NCI-H187 (cell line): ENCODE data around the gene ARAP1.
A peak's percentile ranks its signal among the peaks of the same experiment; 100 is the strongest.

Experiments
- DNase-seq, 2 experiments: peaks; one replicate each; lab custom pipeline; 2025; lab: John Stamatoyannopoulos, UW

ARAP1 gene

DNA sequence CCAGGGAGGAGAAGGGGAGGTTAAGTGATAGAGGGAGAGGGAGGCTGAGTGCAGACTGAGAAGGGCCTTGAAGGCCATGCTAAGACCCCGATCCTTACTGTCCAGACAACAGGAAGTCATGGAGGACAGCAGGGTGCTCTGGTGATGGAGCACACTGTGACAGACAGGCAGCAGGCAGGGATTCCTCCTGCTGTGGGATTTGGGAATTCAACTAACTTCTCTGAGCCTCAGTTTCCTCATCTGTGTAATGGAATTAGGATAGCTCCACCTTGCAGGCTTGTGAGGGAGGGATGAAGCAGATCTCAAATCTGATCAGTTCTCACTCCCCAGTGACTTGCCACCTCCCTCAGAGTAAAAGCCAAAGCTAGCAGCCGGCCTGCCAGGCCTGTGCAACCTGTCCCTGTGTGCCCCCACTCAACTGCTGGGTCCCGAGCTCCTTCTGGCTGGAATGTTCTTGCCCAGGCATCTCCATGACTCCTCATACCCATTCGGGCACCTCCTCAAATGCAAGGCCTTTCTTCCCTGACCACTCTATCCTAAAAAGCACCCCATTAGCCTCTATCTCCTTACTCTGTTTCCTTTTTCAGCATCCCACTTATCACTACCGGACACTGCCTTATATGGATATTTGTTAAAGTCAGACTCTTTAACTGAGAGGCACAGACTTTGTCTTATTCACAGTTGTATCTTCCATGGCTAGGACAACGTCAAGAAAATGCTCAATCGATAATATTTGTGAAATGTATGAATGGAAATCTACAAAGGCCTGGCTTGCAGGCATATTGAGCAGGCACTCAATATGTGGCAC is 9.5 kb downstream of the ARAP1 start:
- no peak for DNase-seq

DNA sequence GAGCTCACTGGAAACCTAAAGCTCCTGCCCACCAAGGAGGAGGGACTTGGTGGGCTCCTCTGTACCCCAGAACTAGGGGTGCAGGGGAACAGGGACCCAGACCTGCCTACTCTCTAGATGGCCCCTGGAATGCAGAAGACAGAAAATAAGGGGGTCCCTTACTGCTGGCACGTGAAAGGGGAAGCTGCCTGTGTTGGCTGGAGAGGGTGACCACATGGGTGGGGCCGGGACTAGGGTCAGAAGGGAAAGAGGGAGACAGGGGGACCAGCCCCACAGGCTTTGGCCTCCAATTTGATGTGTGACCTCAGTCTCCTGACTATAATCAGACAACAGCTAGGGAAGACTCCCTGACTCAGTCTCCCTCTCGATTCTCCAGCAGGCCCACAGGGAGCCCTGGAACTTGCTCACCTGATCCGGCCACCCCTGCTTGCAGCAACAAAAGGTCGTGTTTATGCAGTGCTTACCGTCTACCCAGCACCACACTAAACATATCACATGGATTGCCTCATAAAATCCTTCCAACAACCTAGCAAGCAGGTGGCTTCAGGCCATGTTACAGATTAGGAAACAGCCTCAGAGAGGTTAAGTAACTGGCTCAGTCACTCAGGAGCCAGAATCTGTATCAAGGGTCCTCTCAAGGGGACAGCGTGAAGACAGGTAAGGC is 10.2 kb downstream of the ARAP1 start:
- DNase-seq = no peak

DNA sequence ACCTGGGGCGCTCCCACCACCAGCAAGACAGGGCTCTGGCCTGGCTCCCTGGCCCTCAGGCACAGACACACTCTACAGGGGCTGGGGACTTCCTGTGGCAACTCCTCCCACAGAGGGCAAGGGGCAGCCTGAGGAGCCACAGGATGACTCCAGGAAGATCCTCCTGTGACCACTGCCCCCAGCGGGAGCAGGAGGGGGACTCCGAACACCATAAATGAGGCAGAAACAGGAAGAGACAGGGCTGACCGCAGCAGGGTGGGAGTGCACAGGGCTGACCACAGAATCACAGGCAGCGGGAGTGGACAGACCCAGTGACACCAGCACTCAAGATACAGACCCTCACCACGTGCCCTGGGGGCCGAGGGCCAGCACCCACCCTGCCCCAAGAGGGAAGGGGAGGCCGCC is 10.8 kb downstream of the ARAP1 start:
- no peak for DNase-seq

DNA sequence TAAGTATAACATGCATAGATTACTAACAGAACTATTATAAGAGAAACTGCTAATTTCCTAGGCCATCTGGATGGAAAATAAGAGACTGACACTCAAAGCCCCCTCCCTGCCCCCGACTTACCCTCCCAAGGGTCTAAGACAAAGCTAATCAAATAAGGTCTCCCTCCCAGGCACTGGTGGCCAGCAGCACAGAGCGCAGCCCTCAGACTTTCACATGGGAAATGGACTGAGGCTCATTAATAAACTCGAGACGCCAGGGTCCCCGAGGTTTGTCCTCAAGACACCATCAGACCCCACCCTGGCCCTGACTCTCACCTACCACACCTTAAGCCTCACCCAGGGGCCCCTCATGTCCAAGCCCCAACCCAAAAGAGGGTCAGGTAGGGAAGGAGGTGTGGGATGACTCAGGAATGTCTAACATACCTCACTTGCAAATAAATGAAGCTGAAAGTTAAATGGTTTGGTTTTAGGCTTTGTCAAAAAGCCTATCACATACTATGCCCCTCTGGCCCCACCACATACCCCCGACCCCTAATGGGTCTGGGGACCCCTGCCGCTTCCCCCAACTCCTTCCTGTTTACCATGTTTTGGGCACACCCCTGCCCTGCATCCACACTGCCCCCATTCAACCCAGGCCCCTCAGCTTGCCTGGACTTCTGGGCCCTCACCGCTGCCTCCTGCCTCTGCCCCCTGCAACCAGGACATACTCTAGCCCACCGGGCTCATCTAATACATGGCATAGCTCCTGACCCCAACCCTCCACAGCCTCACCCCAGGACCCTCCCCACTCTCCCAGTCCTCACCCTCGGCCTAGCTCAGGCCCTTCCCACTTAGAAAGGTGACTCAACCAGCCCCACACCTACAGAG is 11.4 kb downstream of the ARAP1 start:
- DNase-seq = no peak

DNA sequence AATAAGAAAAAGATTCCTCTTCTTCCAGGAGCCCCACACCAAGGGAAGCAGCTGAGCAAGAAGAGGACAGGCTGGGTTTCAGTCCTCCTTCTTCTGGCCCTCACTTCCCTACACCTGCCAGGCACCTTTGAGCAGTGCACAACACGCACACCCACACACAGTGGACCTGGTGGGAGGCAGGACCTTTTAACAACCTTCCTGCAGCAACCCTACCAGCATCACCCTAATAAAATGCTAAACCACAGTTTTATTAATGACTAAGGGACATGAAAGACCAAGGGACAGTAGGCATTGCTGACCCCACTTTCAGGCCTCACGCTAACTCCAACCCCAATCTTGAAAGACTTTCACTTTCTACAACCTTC is 12.2 kb downstream of the ARAP1 start:
- DNase-seq = no peak

DNA sequence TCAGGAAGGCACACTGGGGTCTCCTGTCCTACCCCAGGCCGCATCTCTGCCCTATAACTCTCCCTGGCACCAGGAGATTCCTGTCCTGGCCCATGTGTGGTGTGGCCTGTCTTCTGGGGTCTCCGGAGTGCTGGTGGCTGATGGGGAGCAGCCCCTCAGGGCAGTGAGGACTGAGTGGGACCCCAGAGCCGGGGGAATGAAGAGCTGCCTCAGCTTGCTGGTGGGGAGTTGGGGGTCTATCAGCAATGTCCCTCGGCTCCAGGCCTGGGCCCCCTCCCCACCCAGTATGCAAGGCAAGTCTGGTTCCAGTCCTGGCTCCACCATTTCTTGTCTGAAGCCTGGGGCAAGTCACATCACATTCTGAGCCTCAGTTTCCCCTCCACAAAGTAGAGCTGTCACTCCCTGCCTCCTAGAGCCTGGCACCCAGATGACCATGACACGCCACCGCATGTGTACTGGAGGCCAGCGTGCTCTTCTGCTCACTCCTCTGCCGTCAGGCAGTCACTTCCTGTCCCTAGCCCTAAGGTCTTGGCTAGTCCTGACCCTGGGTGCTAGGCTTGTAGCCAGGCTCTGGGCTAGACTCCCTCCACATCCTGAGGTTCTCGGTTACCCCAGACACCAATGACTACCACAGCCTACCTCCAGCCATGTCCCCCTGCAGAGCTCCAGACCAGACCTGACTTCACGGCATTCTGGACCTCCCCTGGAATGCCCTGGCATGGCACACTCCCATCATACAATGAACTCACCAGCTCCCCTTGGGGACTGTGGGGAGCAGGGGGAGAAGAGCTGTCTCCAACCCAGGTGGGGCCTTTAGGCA is 12.8 kb downstream of the ARAP1 start:
- DNase-seq = no peak

DNA sequence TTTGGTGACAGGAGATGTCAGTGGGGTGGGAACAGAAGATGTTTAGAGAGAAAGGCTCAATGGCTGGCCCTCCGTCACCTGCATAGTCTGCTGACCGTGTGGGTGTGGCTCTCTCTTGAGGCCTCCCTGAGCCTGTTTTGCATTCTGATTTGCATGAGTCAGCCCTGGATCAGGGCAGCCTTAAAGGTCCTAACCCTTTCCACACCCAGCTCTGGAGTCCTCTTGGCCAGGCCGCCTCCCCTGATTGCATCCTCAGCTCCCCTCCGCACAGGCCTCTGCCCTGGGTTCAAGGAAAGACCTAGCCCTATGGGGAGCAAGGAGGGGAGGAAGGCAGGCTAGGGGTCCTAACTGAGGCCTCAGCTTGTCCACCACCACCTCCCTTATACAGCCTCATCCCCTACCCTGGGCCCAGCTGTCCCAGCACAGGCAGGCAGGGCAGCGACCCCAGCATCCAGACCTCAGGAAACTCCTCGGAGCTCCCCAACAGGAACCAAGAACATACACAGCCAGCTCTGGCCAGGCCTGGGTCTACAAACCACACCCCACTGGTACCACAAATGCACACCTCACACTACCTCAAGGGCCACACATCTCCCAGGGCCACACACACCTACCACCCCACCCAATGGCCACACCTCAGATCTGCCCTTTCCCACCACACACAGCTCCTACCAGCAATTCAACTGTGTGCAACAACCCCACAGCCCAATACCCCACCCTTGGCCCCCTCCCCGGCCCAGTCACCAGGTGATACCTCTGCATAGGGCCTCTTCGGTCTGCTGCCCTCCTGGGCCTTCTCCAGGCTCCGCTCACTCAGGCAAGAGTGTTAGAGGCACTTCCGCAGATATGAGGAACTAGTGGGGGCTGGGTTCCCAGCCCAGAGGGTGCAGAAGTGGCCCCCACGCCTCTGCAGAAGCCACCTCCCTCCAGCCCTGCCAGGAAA is 13.7 kb downstream of the ARAP1 start:
- no peak for DNase-seq

DNA sequence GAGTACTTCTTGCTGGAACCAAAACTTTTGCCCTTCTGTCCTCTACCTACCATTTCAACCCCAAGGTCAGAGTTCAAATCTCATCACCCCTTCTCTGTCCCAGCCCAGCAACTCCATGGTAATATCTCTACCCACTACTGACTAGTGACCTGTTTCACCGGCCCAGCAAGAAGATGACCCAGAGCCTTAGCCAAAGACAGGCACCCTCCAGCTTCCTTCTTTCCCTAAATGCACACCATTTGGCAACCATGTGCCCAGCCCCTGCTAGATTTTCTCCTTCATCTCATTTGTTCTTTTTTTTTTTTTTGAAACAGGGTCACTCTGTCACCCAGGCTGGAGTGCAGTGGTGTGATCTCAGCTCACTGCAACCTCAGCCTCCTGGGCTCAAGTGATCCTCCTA is 14.9 kb downstream of the ARAP1 start:
- DNase-seq = no peak

DNA sequence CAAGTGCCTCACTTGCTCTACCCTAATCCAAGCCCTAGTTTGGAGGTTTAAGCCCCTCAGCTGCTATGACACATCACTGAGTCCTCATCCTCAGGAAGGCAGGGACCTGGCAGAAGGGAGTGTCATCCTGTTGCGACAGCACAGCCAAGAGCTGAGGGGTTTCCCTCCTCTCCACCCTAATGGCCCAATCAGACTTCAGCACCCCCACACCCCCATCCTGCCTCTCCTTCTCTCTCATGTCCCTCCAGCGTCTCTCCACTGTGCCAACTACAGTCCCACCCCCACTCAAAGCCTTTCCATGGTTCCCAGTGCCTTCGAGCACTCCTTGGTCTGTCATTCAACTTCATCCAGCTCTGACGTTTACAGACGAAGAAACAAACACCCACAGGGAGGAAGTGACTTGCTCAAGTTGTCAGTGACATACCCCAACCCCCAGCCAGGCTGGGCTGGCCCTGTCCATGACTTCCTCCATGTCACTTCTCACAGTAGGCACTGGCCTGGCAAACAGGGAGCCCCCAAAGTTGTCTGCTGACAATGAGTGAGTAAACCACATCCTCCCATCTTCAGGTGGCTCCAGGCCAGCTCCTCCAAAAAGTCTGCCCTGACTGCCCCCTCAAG is 15.6 kb downstream of the ARAP1 start:
- no peak for DNase-seq

DNA sequence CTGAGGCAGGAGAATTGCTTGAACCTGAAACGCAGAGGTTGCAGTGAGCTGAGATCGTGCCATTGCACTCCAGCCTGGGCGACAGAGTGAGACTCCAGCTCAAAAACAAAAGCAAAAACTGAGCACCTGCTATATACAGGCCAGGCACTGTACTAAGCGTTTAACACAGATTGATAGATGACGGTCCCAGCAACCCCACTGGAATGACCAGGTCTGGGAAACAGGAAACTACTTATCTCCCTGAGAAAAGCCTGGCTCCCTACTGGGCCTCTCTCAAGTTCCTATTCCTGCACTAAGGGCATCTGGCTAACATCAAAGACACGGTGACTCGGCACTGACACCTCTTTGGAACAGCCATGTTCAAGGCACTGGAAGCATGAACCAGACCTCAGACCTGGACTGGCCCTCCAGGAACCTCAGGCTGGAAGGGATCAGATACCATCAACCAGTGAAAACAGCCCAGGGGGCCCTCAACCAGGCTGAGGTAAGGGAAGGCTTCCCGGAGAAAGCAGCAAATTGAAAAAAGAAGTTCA is 16.6 kb downstream of the ARAP1 start:
- no peak for DNase-seq

DNA sequence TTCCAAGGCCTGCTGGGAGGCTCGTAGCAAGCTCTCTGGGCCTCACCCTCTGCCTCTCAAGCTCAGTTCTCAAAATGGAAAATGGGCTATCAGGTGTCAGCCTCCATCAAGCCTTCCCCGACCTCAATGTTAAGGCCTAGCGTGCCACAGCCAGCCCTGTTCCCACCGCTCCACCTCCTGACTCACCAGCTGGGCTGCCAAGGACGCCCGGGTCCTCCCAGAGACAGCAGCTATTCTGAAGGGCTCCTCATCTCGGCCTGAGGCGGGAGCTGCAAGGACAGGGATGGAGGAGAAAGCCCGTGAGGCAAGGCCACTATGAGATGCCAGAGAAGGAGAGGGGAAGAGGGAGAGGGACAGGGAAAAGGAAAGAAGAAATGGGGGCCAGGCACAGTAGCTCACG is 19.9 kb downstream of the ARAP1 start:
- DNase-seq = peak in 1 of 2 experiments; percentile 25

DNA sequence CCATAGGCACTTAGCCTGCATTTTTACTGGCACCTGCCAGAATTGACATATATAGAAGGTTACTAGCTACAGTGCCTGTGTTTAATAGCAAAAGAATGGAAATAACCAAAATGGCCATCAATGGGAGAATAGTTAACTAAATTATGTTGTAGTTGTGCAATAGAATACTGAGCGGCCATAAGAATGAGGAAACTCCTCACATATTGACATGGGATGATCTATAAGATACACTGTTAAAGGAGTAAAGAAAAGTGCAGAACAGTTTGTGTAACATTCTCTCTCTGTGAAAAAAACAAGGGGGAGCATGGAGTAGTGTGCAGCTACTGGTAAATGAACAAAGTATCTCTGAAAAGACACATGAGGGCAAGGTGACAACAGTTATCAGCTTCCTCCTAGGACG is 21.5 kb downstream of the ARAP1 start:
- DNase-seq = no peak

DNA sequence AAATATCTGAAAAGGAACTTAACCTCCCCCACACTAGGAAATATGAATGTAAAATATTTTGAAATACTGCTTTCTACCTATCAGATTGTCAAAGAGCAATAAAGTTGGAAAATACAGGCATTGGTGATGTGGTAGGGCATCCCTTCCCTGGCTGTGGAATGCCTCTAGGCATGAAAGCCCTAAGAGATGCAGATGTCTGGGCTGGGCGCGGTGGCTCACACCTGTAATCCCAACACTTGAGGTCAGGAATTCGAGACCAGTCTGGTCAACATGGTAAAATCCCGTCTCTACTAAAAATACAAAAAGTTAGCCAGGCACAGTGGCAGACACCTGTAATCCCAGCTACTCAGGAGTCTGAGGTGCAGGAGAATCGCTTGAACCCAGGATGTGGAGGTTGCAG is 22.0 kb downstream of the ARAP1 start:
- no peak for DNase-seq

DNA sequence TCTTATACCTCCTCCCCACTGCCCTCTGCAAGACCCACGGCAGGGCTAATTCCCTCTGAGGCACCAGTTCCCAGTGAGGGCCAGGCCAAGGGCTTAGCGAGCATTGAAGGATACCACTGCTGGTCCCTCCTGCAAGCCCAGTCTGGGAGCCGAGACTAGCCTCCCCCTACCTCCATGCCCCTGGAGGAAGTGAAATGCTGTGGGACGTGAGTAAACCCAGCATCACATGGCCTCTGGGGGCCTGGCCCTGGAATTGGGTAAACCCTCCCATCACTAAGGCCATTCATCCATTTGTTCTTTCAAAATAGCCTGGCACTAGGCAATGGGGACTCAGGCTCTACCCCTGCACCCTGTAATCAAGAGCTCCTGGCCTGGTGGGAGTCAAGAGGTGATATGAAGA is 24.7 kb downstream of the ARAP1 start:
- no peak for DNase-seq

DNA sequence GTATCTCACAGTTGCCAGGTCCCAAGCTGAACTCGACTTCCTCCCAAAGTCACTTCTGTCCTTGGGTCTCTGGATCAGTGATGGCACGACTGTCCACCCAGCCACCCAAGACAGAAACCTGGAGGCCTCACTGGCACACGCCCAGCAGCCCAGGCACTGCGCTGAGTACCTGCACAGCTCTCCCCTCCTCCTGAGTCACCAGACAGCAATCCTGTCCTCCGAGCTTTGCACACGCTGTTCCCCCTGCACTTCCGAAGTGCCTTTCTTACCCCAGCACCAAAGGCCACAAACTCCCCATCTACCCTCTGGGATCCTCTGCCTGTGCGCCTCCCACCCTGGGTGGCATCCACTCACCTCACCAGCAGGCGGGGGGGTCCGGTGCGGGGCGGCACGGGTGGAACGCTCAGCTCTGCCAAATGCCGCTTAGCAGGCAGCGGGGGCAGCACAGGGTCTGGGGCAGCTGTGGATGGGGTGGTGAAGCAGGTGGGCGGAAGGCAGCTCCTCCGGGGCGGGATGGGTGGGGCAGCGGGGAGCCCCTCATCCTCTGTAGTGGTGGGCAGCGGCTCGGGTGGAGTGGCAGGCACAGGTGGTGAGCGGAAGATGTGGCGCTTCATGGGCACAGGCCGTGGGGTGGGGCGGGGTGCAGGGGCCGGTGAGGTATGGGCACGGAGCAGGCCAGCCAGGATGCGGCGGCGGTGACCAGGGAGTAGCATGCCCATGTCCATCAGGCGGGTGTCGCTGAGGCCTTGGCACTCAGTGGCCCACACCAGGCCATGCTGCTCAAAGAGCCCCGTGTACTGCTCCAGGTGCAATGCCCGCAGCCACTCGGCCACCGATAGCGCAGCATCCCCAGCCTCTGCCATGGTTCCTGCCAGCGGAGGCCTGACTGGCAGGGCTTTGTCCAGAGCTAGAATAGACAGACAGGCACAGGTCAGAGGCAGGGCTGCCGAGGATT is 25.7 kb downstream of the ARAP1 start:
- no peak for DNase-seq

DNA sequence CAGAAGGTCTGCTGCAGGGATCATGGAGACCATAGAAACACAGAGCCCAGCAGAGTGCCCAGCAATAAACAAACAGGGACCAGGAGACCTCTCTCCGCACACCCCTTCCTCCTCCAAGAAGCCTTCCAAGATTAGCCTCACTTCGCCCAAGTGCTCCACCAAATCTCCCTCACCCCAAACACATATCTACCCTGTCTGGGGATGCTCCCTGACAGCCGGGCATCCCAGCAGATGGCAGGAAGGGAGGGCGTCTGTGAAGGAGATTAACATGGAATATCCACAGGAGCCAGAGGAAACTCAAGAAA is 26.5 kb downstream of the ARAP1 start:
- DNase-seq = no peak

DNA sequence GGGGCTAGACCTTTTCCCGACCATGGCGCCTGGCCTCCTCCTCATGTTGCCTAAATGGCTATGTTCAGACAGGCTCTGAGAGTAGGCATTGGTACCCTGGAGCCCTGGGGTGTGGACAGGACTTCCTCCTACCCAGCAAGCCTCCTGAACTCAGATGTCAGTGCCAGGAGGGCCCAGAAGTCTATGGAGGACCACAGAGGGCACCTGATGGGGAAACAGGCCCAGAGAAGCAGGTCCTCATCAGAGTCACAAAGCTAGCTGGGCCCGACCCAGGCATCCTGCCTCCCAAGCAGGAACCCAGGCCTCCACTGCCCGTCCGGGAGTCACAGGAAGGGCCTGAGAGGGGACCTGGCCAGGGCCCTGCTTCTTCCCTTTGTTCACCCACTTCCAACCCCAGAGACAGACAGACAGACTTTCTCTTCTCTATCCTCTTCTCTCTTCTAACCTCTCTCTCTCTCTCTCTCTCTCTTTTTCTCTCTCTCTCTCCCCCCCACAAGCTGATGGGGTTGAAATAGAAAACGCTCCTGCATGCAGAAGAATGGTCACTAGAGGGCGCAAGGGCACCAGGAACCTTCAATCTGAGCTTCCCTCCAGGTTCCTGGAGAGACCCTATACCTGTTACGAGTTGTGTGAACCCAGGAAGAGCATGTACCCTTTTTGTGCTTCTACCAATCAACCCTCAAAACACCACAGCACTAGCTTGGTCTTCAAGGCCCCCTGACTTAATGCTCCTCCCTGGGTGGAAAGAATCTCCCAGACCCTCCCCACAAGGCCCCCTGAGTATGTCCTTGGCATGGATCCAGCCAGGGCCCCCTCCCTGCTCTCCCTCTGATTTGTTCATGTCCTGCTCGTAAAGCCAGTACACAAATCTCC is 27.1 kb downstream of the ARAP1 start:
- DNase-seq = peak; percentile 29 to 47

DNA sequence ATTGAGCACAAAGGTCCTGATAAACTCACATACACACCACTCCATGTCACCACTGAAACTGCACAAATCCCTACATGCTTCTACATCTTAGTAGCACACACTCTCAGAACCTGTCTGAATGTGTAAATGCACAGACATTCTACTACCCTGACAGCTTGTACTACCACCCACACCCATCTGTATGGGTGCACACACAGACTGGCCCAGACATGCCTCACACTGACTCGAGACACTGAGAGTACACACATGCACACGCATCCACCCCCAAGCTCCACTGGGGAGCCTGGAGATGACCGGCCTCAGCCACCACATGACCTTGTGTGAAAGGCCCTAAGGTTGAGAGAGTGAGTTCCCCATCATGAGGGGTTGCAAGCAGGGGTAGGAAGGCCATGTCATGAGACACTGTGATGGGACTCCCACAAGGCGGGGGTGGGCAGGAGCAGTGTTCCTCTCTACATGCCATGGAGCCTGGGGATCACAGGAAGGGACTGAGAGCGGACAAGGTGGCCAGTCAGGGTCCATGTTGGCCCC is 28.1 kb downstream of the ARAP1 start:
- no peak for DNase-seq
